NCI-H82 treated with DMSO at 0.1 percent for 48 hours (cell line): ENCODE data around the gene CYLD.

Experiments used
- DNase-seq: peaks from one replicate; lab custom pipeline; 2025; ENCODE audit not compliant: unreplicated experiment; lab: John Stamatoyannopoulos, UW

The CYLD gene

GRCh38 chr16:50814541-50814940 lies 72.7 kb downstream of the CYLD start:
- no peak for DNase-seq

- DNase-seq, result no peak
Observed at GRCh38 chr16:50815382-50815781, 73.5 kb downstream of the CYLD start.

- no peak for DNase-seq
Observed at GRCh38 chr16:50816901-50817555, 75.1 kb downstream of the CYLD start.

- DNase-seq, result no peak
Observed at GRCh38 chr16:50818380-50818779, 76.5 kb downstream of the CYLD start.

- DNase-seq, result no peak
Observed at GRCh38 chr16:50819706-50820105, 77.8 kb downstream of the CYLD start.

GRCh38 chr16:50820225-50820624 lies 78.3 kb downstream of the CYLD start:
- DNase-seq, result no peak

GRCh38 chr16:50821586-50821985 lies 79.7 kb downstream of the CYLD start:
- no peak for DNase-seq

- DNase-seq, result no peak
Observed at GRCh38 chr16:50822671-50823070, 80.8 kb downstream of the CYLD start.

GRCh38 chr16:50826797-50827316 lies 85.0 kb downstream of the CYLD start:
- DNase-seq, result peak; percentile 11

- DNase-seq, result no peak
Observed at GRCh38 chr16:50828164-50828702, 86.3 kb downstream of the CYLD start.

- DNase-seq, result no peak
Observed at GRCh38 chr16:50830698-50831097, 88.8 kb downstream of the CYLD start.

GRCh38 chr16:50831751-50832150 lies 89.9 kb downstream of the CYLD start:
- no peak for DNase-seq

- DNase-seq, result no peak
Observed at GRCh38 chr16:50833929-50834328, 92.0 kb downstream of the CYLD start.

GRCh38 chr16:50834701-50835100 lies 92.8 kb downstream of the CYLD start:
- DNase-seq, result no peak

- no peak for DNase-seq
Observed at GRCh38 chr16:50835358-50836060, 93.6 kb downstream of the CYLD start.

- no peak for DNase-seq
Observed at GRCh38 chr16:50836121-50836621, 94.3 kb downstream of the CYLD start.

GRCh38 chr16:50837324-50837723 lies 95.4 kb downstream of the CYLD start:
- DNase-seq, result no peak

GRCh38 chr16:50838165-50838564 lies 96.3 kb downstream of the CYLD start:
- no peak for DNase-seq

GRCh38 chr16:50838885-50839284 lies 97.0 kb downstream of the CYLD start:
- no peak for DNase-seq

- DNase-seq, result no peak
Observed at GRCh38 chr16:50839356-50839755, 97.5 kb downstream of the CYLD start.

GRCh38 chr16:50839920-50840729 lies 98.2 kb downstream of the CYLD start:
- no peak for DNase-seq
